HuH-7 (cell line): Measurements from ENCODE around the gene PLA2G2F.

Experiments
- DNase-seq: peaks from one replicate; pipeline ENCODE4 v3.0.0; 2011; ENCODE audit warnings: low spot score

The PLA2G2F gene

GRCh38 chr1:20172033-20172590 is 33.0 kb downstream of the PLA2G2F start:
- DNase-seq = no peak

GRCh38 chr1:20174937-20175666 is 36.0 kb downstream of the PLA2G2F start:
- DNase-seq = no peak

- no peak for DNase-seq
Measured at GRCh38 chr1:20178634-20179370, 39.7 kb downstream of the PLA2G2F start.

- DNase-seq = no peak
Measured at GRCh38 chr1:20179371-20180128, 40.4 kb downstream of the PLA2G2F start.

GRCh38 chr1:20180129-20180843 is 41.2 kb downstream of the PLA2G2F start:
- DNase-seq = no peak

- no peak for DNase-seq
Measured at GRCh38 chr1:20180844-20181207, 41.7 kb downstream of the PLA2G2F start.

GRCh38 chr1:20182415-20182814 is 43.3 kb downstream of the PLA2G2F start:
- no peak for DNase-seq

GRCh38 chr1:20183035-20183434 is 43.9 kb downstream of the PLA2G2F start:
- DNase-seq = no peak

- DNase-seq = no peak
Measured at GRCh38 chr1:20183616-20184271, 44.6 kb downstream of the PLA2G2F start.

GRCh38 chr1:20184481-20184900 is 45.4 kb downstream of the PLA2G2F start:
- DNase-seq = peak; percentile 47

- DNase-seq = no peak
Measured at GRCh38 chr1:20184997-20185833, 46.1 kb downstream of the PLA2G2F start.

- DNase-seq = no peak
Measured at GRCh38 chr1:20185834-20186782, 47.0 kb downstream of the PLA2G2F start, which contains the start of the genes PLA2G2C and UBXN10. TSS of gene PLA2G2C (minus strand) at chr1:20186518. CDS start at chr1:20177363, 9,155 bp downstream. TSS of gene UBXN10 (plus strand) at chr1:20186096. CDS start at chr1:20190562, 4,466 bp downstream.

- no peak for DNase-seq
Measured at GRCh38 chr1:20187103-20187812, 48.1 kb downstream of the PLA2G2F start.

GRCh38 chr1:20187813-20188454 is 48.8 kb downstream of the PLA2G2F start:
- no peak for DNase-seq

GRCh38 chr1:20188455-20188817 is 49.3 kb downstream of the PLA2G2F start:
- DNase-seq = no peak

GRCh38 chr1:20189664-20190063 is 50.5 kb downstream of the PLA2G2F start:
- DNase-seq = no peak

GRCh38 chr1:20190256-20191160 is 51.4 kb downstream of the PLA2G2F start:
- no peak for DNase-seq
